NT2/D1 (cell line): Measurements from ENCODE around the gene VAV1.

Experiments
- DNase-seq: peaks from one replicate; pipeline ENCODE4 v3.0.0-alpha.2; 2011; ENCODE audit warnings: low read depth, low spot score
- H3K27me3 ChIP-seq: 2 replicates; pipeline ENCODE4 v1.6.0; 2011; ENCODE audit warnings: mild to moderate bottlenecking; ENCODE audit not compliant: insufficient read length, insufficient read depth
- H3K36me3 ChIP-seq: 2 replicates; pipeline ENCODE4 v1.6.1; 2011; ENCODE audit warnings: mild to moderate bottlenecking, low read length, mixed read lengths; ENCODE audit not compliant: insufficient read depth, insufficient read length
- H3K4me1 ChIP-seq: 2 replicates; pipeline ENCODE4 v1.5.1; 2011; ENCODE audit not compliant: insufficient read depth, insufficient read length
- H3K4me3 ChIP-seq: 2 replicates; pipeline ENCODE4 v1.5.1; 2011; ENCODE audit warnings: low read depth; ENCODE audit not compliant: insufficient read length
- H3K9ac ChIP-seq: 2 replicates; pipeline ENCODE4 v1.6.0; 2011; ENCODE audit warnings: low read depth; ENCODE audit not compliant: insufficient read length
- H3K9me3 ChIP-seq: 2 replicates; pipeline ENCODE4 v1.5.1; 2011; ENCODE audit warnings: mild to moderate bottlenecking, low read length; ENCODE audit not compliant: insufficient read depth
- SUZ12 ChIP-seq: IDR thresholded peaks from 2 replicates; pipeline ENCODE4 v1.6.1; 2011; ENCODE audit not compliant: insufficient read length, insufficient read depth; ENCODE audit errors: extremely low read depth
- YY1 ChIP-seq: IDR thresholded peaks from 2 replicates; pipeline ENCODE4 v1.6.1; 2011; ENCODE audit not compliant: insufficient read length, insufficient read depth
- ZNF274 ChIP-seq: IDR thresholded peaks from 2 replicates; pipeline ENCODE4 v1.6.1; 2011; ENCODE audit warnings: mild to moderate bottlenecking, low read depth, low read length

Gene VAV1

DNA sequence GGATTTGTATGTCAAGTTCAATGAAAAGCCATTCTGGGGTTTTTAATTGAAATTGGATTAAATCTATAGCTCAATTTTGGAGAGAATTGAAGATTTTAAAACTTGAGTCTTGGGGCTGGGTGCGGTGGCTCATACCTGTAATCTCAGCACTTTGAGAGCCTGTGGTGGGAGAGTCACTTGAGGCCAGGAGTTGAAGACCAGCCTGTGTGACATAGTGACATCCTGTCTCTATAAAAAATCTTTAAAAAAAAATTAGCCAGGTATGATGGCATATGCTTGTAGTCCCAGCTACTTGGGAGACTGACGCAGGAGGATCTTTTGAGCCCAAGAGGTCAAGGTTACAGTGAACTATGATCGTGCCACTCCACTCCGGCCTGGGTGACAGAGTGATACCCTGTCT is 41.2 kb downstream of the VAV1 start:
- Histone ChIP-seq H3K4me1 (no peaks in the 10 kb centered on the region), H3K27me3 (no peaks in the 10 kb centered on the region), H3K9ac (no peak overlapping the region), H3K9me3 (peaks cover 2% of the 10 kb centered on the region; the same call in 1 of the 2 replicates), H3K36me3 (no peaks in the 10 kb centered on the region), H3K4me3 (no peak overlapping the region)
- DNase-seq, result no peak
- TF ChIP-seq SUZ12 (no peak), YY1 (no peak), ZNF274 (no peak)

DNA sequence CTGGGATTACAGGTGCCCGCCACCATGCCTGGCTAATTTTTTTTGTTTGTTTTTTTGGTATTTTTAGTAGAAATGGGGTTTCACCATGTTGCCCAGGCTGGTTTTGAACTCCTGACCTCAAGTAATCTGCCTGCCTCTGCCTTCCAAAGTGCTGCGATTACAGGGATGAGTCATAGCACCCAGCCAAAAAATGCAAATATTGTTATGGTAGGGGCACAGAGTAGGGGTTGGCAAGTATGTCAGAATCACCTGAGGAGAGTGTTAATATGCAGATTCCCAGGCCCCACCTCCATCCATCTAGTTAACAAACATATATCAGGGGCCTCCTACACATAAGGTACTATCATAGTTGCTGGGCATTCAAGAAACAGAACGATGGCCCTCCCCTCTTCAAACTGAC is 44.7 kb downstream of the VAV1 start:
- Histone ChIP-seq H3K9ac (no peak overlapping the region), H3K36me3 (no peaks in the 10 kb centered on the region), H3K27me3 (no peaks in the 10 kb centered on the region), H3K9me3 (peaks cover 17% of the 10 kb centered on the region; the same call in 1 of the 2 replicates), H3K4me3 (no peak overlapping the region), H3K4me1 (no peaks in the 10 kb centered on the region)
- no peak for DNase-seq
- no peak for TF ChIP-seq ZNF274
- no peak for TF ChIP-seq SUZ12
- no peak for TF ChIP-seq YY1

DNA sequence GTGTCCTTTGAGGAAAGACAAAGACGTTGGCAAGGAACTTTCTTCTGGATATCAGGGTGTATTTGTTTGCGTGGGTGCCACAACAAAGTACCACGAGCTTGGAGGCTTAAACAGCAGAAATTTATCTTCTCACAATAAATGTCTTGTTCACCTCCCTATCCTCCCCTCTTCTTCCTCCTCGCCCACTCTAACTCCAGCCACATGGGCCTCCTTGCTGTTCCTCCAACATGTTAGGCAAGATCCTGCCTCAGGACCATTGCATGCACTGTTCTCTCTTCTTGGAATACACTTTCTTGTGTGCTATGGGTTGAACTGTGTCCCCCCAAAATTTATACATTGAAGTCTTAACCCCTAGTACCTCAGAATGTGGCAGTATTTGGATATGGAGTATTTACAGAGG is 45.7 kb downstream of the VAV1 start:
- H3K4me3 ChIP-seq, result no peak overlapping the region
- no peak for DNase-seq
- no peaks in the 10 kb centered on the region for H3K27me3 ChIP-seq
- no peak overlapping the region for H3K9ac ChIP-seq
- no peaks in the 10 kb centered on the region for H3K36me3 ChIP-seq
- H3K4me1 ChIP-seq, result no peaks in the 10 kb centered on the region
- no peak for TF ChIP-seq YY1
- no peak for TF ChIP-seq SUZ12
- TF ChIP-seq ZNF274, result no peak
- H3K9me3 ChIP-seq, result peaks cover 17% of the 10 kb centered on the region; the same call in 1 of the 2 replicates

DNA sequence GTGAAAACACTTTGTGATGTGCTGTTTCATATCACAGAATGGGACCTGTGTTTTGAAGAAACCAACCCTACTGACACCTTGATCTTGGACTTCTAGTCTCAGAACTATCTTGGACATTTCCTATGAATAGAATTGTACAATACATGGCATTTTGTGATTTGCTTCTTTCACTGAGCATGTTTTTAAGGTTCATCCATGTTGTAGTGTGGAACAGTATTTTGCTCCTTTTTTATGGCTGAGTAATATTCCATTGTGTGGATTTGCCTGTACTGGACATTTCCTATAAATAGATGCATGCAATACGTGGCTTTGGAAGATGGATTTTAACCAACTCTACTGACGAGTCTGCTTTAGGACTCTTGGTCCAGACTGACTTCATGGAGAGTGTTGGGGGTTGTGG is 46.8 kb downstream of the VAV1 start:
- DNase-seq, result no peak
- no peaks in the 10 kb centered on the region for H3K27me3 ChIP-seq
- TF ChIP-seq YY1, result no peak
- TF ChIP-seq SUZ12, result no peak
- TF ChIP-seq ZNF274, result no peak

DNA sequence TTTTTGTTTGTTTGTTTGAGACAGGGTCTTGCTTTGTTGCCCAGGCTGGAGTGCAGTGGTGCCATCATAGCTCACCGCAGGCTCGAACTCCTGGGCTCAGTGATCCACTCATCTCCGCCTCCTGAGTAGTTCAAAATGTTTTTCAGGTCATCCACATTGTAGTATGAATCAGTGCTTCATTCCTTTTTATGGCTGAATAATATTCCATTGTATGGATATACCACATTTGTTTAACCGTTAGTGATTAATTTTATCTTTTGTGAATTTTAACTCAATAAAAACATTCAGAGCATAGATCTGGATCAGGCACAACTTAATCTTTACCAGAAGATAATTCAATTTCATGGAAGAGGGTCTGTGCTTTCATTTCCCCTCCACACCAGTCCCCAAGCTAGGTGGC is 47.7 kb downstream of the VAV1 start:
- H3K4me1 ChIP-seq, result no peaks in the 10 kb centered on the region
- no peak for TF ChIP-seq YY1
- TF ChIP-seq ZNF274, result no peak
- H3K9ac ChIP-seq, result no peak overlapping the region
- no peak overlapping the region for H3K4me3 ChIP-seq
- peaks cover 17% of the 10 kb centered on the region; the same call in 1 of the 2 replicates for H3K9me3 ChIP-seq
- H3K36me3 ChIP-seq, result no peaks in the 10 kb centered on the region
- DNase-seq, result no peak
- H3K27me3 ChIP-seq, result no peaks in the 10 kb centered on the region

More for the DNA sequence above, 46.8 kb downstream of the VAV1 start:
- no peaks in the 10 kb centered on the region for H3K4me1 ChIP-seq
- no peaks in the 10 kb centered on the region for H3K36me3 ChIP-seq
- H3K4me3 ChIP-seq, result no peak overlapping the region
- no peak overlapping the region for H3K9ac ChIP-seq
- peaks cover 17% of the 10 kb centered on the region; the same call in 1 of the 2 replicates for H3K9me3 ChIP-seq

DNA sequence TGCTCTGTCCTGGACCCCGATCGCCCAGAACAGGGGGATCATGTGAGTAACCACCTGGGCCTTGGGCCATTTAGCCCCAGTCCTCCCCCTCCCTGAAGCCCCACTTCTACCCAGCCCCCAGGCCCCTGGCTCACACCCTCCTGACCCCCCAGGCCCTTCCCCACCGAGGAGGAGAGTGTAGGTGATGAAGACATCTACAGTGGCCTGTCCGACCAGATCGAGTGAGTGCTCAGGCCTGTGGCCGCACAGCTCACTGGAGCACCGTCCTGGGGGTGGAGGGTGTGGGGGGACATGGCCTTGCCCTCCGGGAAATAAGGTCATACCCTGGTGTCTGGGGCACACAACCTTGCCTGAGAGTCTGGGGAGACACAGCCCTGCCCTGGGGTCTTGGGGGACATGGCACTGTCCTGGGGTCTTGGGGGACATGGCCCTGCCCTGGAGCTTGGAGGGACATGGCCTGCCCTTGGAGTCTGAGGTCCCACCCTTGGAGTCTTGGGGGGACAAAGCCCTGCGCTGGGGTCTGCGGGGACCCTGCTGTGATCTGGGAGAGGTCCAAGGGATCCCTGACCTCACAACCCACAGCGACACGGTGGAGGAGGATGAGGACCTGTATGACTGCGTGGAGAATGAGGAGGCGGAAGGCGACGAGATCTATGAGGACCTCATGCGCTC is 49.3 kb downstream of the VAV1 start:
- H3K9me3 ChIP-seq, result peaks cover 17% of the 10 kb centered on the region; the same call in 1 of the 2 replicates
- H3K36me3 ChIP-seq, result no peaks in the 10 kb centered on the region
- no peaks in the 10 kb centered on the region for H3K4me1 ChIP-seq
- H3K9ac ChIP-seq, result no peak overlapping the region
- TF ChIP-seq ZNF274, result no peak
- DNase-seq, result no peak
- no peaks in the 10 kb centered on the region for H3K27me3 ChIP-seq
- no peak overlapping the region for H3K4me3 ChIP-seq

DNA sequence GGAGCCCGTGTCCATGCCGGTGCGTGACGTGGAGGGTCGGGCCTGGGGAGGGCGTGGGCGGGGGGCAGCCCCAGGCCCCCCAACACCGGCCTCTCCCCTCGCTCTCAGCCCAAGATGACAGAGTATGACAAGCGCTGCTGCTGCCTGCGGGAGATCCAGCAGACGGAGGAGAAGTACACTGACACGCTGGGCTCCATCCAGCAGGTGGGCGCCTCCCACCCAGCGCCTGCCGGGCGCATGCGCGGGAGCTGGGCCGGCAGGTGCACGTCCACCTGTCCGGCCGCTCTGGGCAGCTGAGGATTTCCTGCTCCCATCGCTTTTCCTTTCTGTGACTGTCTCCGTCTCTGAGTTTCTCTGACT is 49.8 kb downstream of the VAV1 start:
- Histone ChIP-seq H3K27me3 (no peaks in the 10 kb centered on the region), H3K9ac (no peak overlapping the region), H3K4me3 (no peak overlapping the region), H3K36me3 (no peaks in the 10 kb centered on the region), H3K9me3 (peaks cover 17% of the 10 kb centered on the region; the same call in 1 of the 2 replicates), H3K4me1 (no peaks in the 10 kb centered on the region)
- TF ChIP-seq YY1 (no peak), ZNF274 (no peak), SUZ12 (no peak)
- DNase-seq, result no peak
